ENCODE measurements around the gene CDRT4. TPM values are rescaled to one million over a fixed set of nuclear protein-coding genes. Genes with fewer than 3 reads are reported as not detected.
A peak's percentile ranks its signal among the peaks of the same experiment; 100 is the strongest.
"Not testable (repeated sequence)": the region's sequence is repeated elsewhere in the genome, so short reads cannot be mapped to it uniquely, and the experiment has no call there.

Gene CDRT4
- total RNA-seq, 2 donors from 2014 or later = 2.3 to 48.1 TPM

- Histone ChIP-seq H3K9me3 (no peaks in the 10 kb centered on the region), H3K4me1 (peaks cover 28% of the 10 kb centered on the region), H3K27me3 (no peaks in the 10 kb centered on the region), H3K36me3 (replicated peaks in 1 of 2; ENCODE audit: insufficient read depth in 1 of 2, low read depth in 2 of 2) (no peaks in the 10 kb centered on the region), H3K4me3 (no peak overlapping the region), H3K27ac (no peak overlapping the region)
- ATAC-seq (no peak), DNase-seq (no peak)
- intact Hi-C loops (cut with DNase I) = no loop called here
- TF ChIP-seq CTCF (IDR thresholded peaks at IDR 0.05) = no peak
- no peak for TF ChIP-seq POLR2A (IDR thresholded peaks at IDR 0.05)
- 67 to 81% methylated on average over 4 of the region's 4 CpGs for WGBS, 2 donors
Observed at GRCh38 chr17:15444805-15445204, 22.6 kb downstream of the CDRT4 start.

- no peak for TF ChIP-seq CTCF (IDR thresholded peaks at IDR 0.05)
- TF ChIP-seq POLR2A (IDR thresholded peaks at IDR 0.05) = no peak
- Histone ChIP-seq H3K4me3 (no peak overlapping the region), H3K27ac (no peak overlapping the region), H3K36me3 (replicated peaks in 1 of 2; ENCODE audit: insufficient read depth in 1 of 2, low read depth in 2 of 2) (no peaks in the 10 kb centered on the region), H3K9me3 (no peaks in the 10 kb centered on the region), H3K27me3 (no peaks in the 10 kb centered on the region), H3K4me1 (peaks cover 10% of the 10 kb centered on the region)
- WGBS, 2 donors = 95 to 96% methylated on average over 13 of the region's 13 CpGs
- intact Hi-C loops (cut with DNase I) = no loop called here
- no peak for DNase-seq
- ATAC-seq = no peak
Observed at GRCh38 chr17:15442311-15443180, 24.9 kb downstream of the CDRT4 start.

- Histone ChIP-seq H3K4me3 (no peak overlapping the region), H3K36me3 (replicated peaks in 1 of 2; ENCODE audit: insufficient read depth in 1 of 2, low read depth in 2 of 2) (no peaks in the 10 kb centered on the region), H3K27ac (no peak overlapping the region), H3K4me1 (peaks cover 16% of the 10 kb centered on the region), H3K9me3 (no peaks in the 10 kb centered on the region), H3K27me3 (no peaks in the 10 kb centered on the region)
- no peak for TF ChIP-seq CTCF (IDR thresholded peaks at IDR 0.05)
- no peak for TF ChIP-seq POLR2A (IDR thresholded peaks at IDR 0.05)
- ATAC-seq (no peak), DNase-seq (no peak)
- WGBS, 2 donors = 67 to 83% methylated on average over 4 of the region's 4 CpGs
- intact Hi-C loops (cut with DNase I) = no loop called here
Observed at GRCh38 chr17:15441315-15441714, 26.1 kb downstream of the CDRT4 start.

GRCh38 chr17:15440347-15440746, 27.1 kb downstream of the CDRT4 start:
- no peaks in the 10 kb centered on the region for H3K27me3 ChIP-seq
- H3K9me3 ChIP-seq = no peaks in the 10 kb centered on the region
- TF ChIP-seq POLR2A (IDR thresholded peaks at IDR 0.05) (no peak), CTCF (IDR thresholded peaks at IDR 0.05) (no peak)
- DNase-seq (peak in 1 of 4 donors; percentile 21), ATAC-seq (no peak)
- H3K4me3 ChIP-seq = no peak overlapping the region
- H3K27ac ChIP-seq = no peak overlapping the region
- intact Hi-C loops (cut with DNase I) = no loop called here
- WGBS, 2 donors = 81 to 90% methylated on average over 3 of the region's 3 CpGs
- H3K4me1 ChIP-seq = peaks cover 16% of the 10 kb centered on the region
- H3K36me3 ChIP-seq (replicated peaks in 1 of 2; ENCODE audit: insufficient read depth in 1 of 2, low read depth in 2 of 2) = no peaks in the 10 kb centered on the region

- intact Hi-C loops (cut with DNase I) = not testable (repeated sequence)
- WGBS, 2 donors = 90 to 96% methylated on average over 8 of the region's 8 CpGs
Observed at GRCh38 chr17:15439205-15439985, 28.0 kb downstream of the CDRT4 start.

More at GRCh38 chr17:15439205-15439985, 28.0 kb downstream of the CDRT4 start:
- not testable (repeated sequence) for ATAC-seq; H3K4me3 ChIP-seq; H3K9me3 ChIP-seq; H3K27me3 ChIP-seq; H3K27ac ChIP-seq; H3K36me3 ChIP-seq (replicated peaks in 1 of 2; ENCODE audit: insufficient read depth in 1 of 2, low read depth in 2 of 2); DNase-seq
- H3K4me1 ChIP-seq = peaks cover 16% of the 10 kb centered on the region
